ENCODE measurements around the gene CRHR2.

DNA sequence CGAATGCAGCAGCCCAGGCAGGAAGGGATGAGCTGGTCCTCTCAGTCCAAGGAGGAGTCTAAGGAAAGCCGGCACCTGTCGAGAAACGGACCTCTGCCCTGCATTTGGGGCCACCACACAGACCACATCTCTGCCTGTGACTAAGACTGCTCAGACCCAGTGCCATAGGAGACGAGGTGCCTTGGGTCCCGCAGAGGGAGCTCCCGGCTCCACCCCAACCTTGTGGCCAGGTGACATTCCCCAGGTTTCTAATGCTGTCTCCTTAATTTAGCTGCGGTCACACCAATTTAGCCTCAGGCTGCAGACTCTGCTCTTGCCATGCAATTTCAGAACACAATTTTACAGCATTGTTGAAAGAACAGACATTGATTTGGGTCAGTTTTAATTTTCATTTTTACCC is 22.8 kb upstream of the CRHR2 start:
- TF ChIP-seq EZH2 (IDR thresholded peaks at IDR 0.05; ENCODE audit: low read length, missing control alignments) (no peak), CTCF (conservative IDR thresholded peaks at IDR 0.05 in 1 of 2, IDR thresholded peaks at IDR 0.05 in 1 of 2; ENCODE audit: low read depth in 1 of 2, low read length in 2 of 2) (no peak)

All from fibroblast of lung (primary cell).